Measurements from ENCODE around the gene TPI1. TPM values are rescaled to one million over a fixed set of nuclear protein-coding genes. Genes with fewer than 3 reads are reported as not detected.

TPI1 gene
- total RNA-seq, 4 donors from 2014 or later: 363 to 700 (median 468) TPM

- no peak overlapping the region for H3K4me3 ChIP-seq (replicated peaks in 1 of 3)
- WGBS, 2 donors: 62 to 68% methylated on average over 7 to 10 of the region's 12 CpGs
- TF ChIP-seq POLR2A (IDR thresholded peaks at IDR 0.05) (no peak), CTCF (IDR thresholded peaks at IDR 0.05) (no peak)
- intact Hi-C loops (cut with DNase I): no loop called here
- no peaks in the 10 kb centered on the region for H3K9me3 ChIP-seq
- peaks cover 8 to 24% of the 10 kb centered on the region in 2 donors for H3K4me1 ChIP-seq
- DNase-seq: no peak
- no peaks in the 10 kb centered on the region for H3K27me3 ChIP-seq
- H3K36me3 ChIP-seq: no peaks in the 10 kb centered on the region
- H3K27ac ChIP-seq: no peak overlapping the region
These were observed 43.9 kb upstream of the TPI1 start for GRCh38 chr12:6823182-6824084.

GRCh38 chr12:6824085-6824775, 43.1 kb upstream of the TPI1 start:
- Histone ChIP-seq H3K4me1 (peaks cover 8 to 24% of the 10 kb centered on the region in 2 donors), H3K27ac (no peak overlapping the region), H3K36me3 (no peaks in the 10 kb centered on the region), H3K4me3 (replicated peaks in 1 of 3) (no peak overlapping the region), H3K9me3 (no peaks in the 10 kb centered on the region), H3K27me3 (no peaks in the 10 kb centered on the region)
- TF ChIP-seq POLR2A (IDR thresholded peaks at IDR 0.05): no peak
- DNase-seq: no peak
- intact Hi-C loops (cut with DNase I): no loop called here
- WGBS, 2 donors: 77 to 91% methylated on average over 22 to 32 of the region's 37 CpGs

GRCh38 chr12:6824901-6825381, 42.4 kb upstream of the TPI1 start:
- Histone ChIP-seq H3K27ac (no peak overlapping the region), H3K36me3 (no peaks in the 10 kb centered on the region), H3K4me3 (replicated peaks in 1 of 3) (no peak overlapping the region), H3K9me3 (no peaks in the 10 kb centered on the region), H3K4me1 (peaks cover 8 to 24% of the 10 kb centered on the region in 2 donors), H3K27me3 (no peaks in the 10 kb centered on the region)
- no peak for TF ChIP-seq CTCF (IDR thresholded peaks at IDR 0.05)
- no peak for DNase-seq
- intact Hi-C loops (cut with DNase I): no loop called here
- 49 to 54% methylated on average over 12 of the region's 12 CpGs for WGBS, 2 donors

GRCh38 chr12:6825398-6826124, 41.8 kb upstream of the TPI1 start:
- Histone ChIP-seq H3K4me1 (peaks cover 8 to 24% of the 10 kb centered on the region in 2 donors), H3K36me3 (no peaks in the 10 kb centered on the region), H3K4me3 (replicated peaks in 1 of 3) (no peak overlapping the region), H3K27ac (no peak overlapping the region), H3K9me3 (no peaks in the 10 kb centered on the region), H3K27me3 (no peaks in the 10 kb centered on the region)
- 3 to 11% methylated on average over 15 to 17 of the region's 19 CpGs for WGBS, 2 donors
- TF ChIP-seq POLR2A (IDR thresholded peaks at IDR 0.05) (no peak), CTCF (IDR thresholded peaks at IDR 0.05) (peak; percentile 39 to 83 (median 76))
- DNase-seq: peak; percentile 70 to 71
- intact Hi-C loops (cut with DNase I): no loop called here

- no peak for DNase-seq
- H3K36me3 ChIP-seq: no peaks in the 10 kb centered on the region
- WGBS, 2 donors: 72 to 73% methylated on average over 17 of the region's 17 CpGs
- peaks cover 8 to 21% of the 10 kb centered on the region in 2 donors for H3K4me1 ChIP-seq
- no peaks in the 10 kb centered on the region for H3K9me3 ChIP-seq
- no peak overlapping the region for H3K4me3 ChIP-seq (replicated peaks in 1 of 3)
- intact Hi-C loops (cut with DNase I): no loop called here
- no peak for TF ChIP-seq CTCF (IDR thresholded peaks at IDR 0.05)
- TF ChIP-seq POLR2A (IDR thresholded peaks at IDR 0.05): no peak
- H3K27ac ChIP-seq: no peak overlapping the region
- H3K27me3 ChIP-seq: no peaks in the 10 kb centered on the region
These were observed 41.1 kb upstream of the TPI1 start for GRCh38 chr12:6826125-6826733.

All from thyroid gland (tissue), 4 donors.